Stimulated activated naive B cell treated with anti-CD40 and anti-IgM and Interleukin-4, amounts not matched to agents 10 μg/mL and 1 μg/mL and 100 μg/mL, for 72 hours (primary cell): Measurements from ENCODE around the gene HEATR5B.
A peak's percentile ranks its signal among the peaks of the same experiment; 100 is the strongest.
"Not testable (repeated sequence)": the region's sequence is repeated elsewhere in the genome, so short reads cannot be mapped to it uniquely, and the experiment has no call there.

Experiments used
- ATAC-seq, 2 donors: fragments of 150-1000 bp; cut with Tn5 transposase; replicated peaks; 2 replicates each; pipeline ENCODE4 v1.10.0; 2021; ENCODE audit warnings: moderate library complexity in 1 of 2
- DNase-seq: peaks from one replicate; pipeline ENCODE4 v3.0.0; 2021
- H3K27ac Mint-ChIP-seq: one replicate; pipeline ENCODE4 v1.8.0; 2022; ENCODE audit warnings: mild to moderate bottlenecking, mixed read lengths
- H3K27me3 Mint-ChIP-seq, 2 donors: one replicate each; pipeline ENCODE4 v1.8.0; 2022; ENCODE audit warnings: mixed read lengths in 2 of 2
- H3K36me3 Mint-ChIP-seq, 2 donors: one replicate each; pipeline ENCODE4 v1.8.0; 2022; ENCODE audit warnings: mixed read lengths in 2 of 2, mild to moderate bottlenecking in 1 of 2
- H3K4me1 Mint-ChIP-seq, 2 donors: one replicate each; pipeline ENCODE4 v1.8.0; 2022; ENCODE audit warnings: mixed read lengths in 2 of 2, mild to moderate bottlenecking in 1 of 2
- H3K4me3 Mint-ChIP-seq, 2 donors: one replicate each; pipeline ENCODE4 v1.8.0; 2022; ENCODE audit warnings: mild to moderate bottlenecking in 2 of 2, mixed read lengths in 2 of 2, moderate library complexity in 1 of 2
- H3K9me3 Mint-ChIP-seq, 2 donors: one replicate each; pipeline ENCODE4 v1.8.0; 2022; ENCODE audit warnings: mixed read lengths in 2 of 2, mild to moderate bottlenecking in 1 of 2

The HEATR5B gene

DNA sequence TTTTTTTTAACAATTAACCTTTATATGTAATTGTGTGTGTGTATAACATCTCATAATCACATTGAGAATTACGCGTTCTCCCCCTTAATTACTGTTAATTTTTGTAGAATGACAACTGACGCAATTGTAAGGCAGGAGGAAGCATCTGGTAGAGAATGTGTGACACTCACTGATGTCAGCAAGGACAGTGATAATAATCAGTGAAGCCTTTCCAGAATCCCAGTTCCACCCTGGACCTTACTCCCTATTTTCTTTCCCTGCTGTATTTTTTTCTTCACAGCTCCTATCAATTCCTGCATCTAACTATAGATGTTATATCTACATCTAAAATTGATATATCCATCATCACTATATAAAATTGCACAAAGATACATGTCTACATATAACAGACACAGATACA is 101.7 kb downstream of the HEATR5B start:
- Mint-ChIP-seq H3K4me3 (no peak overlapping the region), H3K9me3 (no peaks in the 10 kb centered on the region), H3K27ac (no peak overlapping the region), H3K27me3 (no peaks in the 10 kb centered on the region), H3K36me3 (peaks cover 21 to 35% of the 10 kb centered on the region in 2 donors), H3K4me1 (no peaks in the 10 kb centered on the region)
- no peak for DNase-seq
- no peak for ATAC-seq

DNA sequence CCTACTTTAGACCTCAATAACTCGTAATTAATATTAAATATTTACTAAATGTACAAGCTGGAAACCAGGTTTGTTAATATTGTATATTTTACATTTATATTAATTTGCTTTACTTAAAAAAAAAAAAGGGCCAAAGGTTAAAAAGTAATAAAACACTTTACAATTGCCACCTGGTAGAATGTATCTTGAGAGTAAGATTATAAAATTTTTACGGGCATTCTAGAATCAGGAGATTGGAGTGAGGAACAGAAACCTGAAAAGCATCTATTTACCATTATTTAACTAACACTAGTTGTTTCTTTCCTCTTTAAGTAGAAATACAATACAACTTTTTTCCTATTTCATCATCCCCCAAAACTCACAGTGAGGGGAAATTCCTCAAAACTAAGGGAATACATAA is 102.3 kb downstream of the HEATR5B start:
- DNase-seq = no peak
- Mint-ChIP-seq H3K4me3 (no peak overlapping the region), H3K27ac (no peak overlapping the region), H3K9me3 (no peaks in the 10 kb centered on the region), H3K4me1 (no peaks in the 10 kb centered on the region), H3K27me3 (no peaks in the 10 kb centered on the region), H3K36me3 (peaks cover 21 to 35% of the 10 kb centered on the region in 2 donors)
- no peak for ATAC-seq

DNA sequence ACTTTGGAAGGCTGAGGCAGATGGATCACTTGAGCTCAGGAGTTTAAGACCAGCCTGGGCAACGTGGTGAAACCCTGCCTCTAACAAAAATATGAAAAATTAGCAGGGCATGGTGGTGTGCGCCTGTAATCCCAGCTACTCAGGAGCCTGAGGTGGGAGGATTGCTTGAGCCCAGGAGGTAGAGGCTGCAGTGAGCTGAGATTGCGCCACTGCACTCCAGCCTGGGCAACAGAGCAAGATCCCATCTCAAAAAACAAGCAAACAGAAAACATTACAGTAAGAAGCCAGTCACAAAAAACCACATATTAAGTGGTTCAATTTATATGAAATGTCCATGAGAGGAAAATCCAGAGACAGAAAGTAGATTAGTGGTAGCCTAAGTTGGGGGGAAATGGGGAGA is 105.2 kb downstream of the HEATR5B start:
- H3K4me3 Mint-ChIP-seq, H3K27me3 Mint-ChIP-seq, ATAC-seq, H3K4me1 Mint-ChIP-seq, DNase-seq, H3K9me3 Mint-ChIP-seq: not testable (repeated sequence)
- Mint-ChIP-seq H3K27ac (peak overlapping the region; percentile 84), H3K36me3 (peaks cover 19 to 31% of the 10 kb centered on the region in 2 donors)

DNA sequence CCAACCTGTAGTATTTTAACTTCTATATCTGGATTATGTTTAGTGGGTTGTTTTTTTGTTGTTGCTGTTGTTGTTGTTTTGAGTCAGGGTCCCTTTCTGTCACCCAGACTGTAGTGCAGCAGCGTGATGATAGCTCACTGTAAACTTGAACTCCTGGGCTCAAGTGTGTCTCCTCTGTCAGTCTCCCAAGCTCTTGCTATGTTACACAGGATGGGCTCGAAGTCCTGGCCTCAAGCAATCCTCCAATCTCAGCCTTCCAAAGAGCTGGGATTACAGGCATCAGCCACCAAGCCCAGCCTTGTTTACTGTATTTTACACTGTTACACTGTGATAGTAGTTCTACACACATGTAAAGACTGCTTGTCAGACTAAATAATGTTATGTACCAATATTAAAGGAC is 108.1 kb downstream of the HEATR5B start:
- ATAC-seq (no peak), DNase-seq (no peak)
- Mint-ChIP-seq H3K9me3 (no peaks in the 10 kb centered on the region), H3K36me3 (peaks cover 19 to 30% of the 10 kb centered on the region in 2 donors), H3K4me1 (no peaks in the 10 kb centered on the region), H3K27me3 (no peaks in the 10 kb centered on the region), H3K27ac (no peak overlapping the region), H3K4me3 (no peak overlapping the region)

DNA sequence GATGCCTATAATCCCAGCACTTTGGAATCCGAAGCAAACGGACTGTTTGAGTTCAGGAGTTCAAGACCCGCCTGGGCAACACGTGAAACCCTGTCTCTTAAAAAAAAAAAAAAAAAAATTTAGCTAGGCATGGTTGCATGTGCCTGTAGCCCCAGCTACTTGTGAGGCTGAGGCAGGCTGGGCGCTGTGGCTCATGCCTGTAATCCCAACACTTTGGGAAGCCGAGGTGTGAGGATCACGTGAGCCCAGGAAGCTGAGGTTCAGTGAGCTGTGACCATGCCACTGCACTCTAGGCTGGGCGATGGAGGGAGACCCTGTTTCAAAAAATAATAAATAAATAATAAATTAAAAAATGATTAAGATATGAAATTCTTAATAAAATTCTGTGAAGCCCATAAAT is 108.9 kb downstream of the HEATR5B start:
- no peak overlapping the region for H3K27ac Mint-ChIP-seq
- peaks cover 19 to 25% of the 10 kb centered on the region in 2 donors for H3K36me3 Mint-ChIP-seq
- no peaks in the 10 kb centered on the region for H3K27me3 Mint-ChIP-seq
- H3K9me3 Mint-ChIP-seq = no peaks in the 10 kb centered on the region
- DNase-seq (no peak), ATAC-seq (no peak)
- no peaks in the 10 kb centered on the region for H3K4me1 Mint-ChIP-seq
- H3K4me3 Mint-ChIP-seq = no peak overlapping the region

DNA sequence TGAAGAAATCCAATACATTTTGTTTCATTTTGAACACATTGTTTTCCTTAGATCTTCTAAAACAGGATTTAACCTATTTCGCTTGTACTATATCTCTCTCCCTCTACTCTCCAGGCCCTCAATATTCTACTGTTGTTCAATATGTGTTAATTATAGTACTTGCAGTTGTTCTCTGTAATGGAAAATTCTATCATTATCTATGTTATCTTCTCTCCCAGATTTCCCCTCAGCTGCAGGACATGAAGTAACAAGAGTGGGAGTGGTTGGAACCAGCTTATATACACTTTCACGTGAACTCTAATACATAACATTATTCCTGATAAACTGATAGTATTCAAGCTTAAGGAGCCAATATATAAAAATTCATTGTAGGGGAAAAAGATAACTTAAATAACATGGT is 110.9 kb downstream of the HEATR5B start:
- Mint-ChIP-seq H3K4me3 (no peak overlapping the region), H3K27ac (peak overlapping the region; percentile 71), H3K4me1 (no peaks in the 10 kb centered on the region), H3K36me3 (peaks cover 5 to 6% of the 10 kb centered on the region in 2 donors), H3K27me3 (no peaks in the 10 kb centered on the region), H3K9me3 (no peaks in the 10 kb centered on the region)
- ATAC-seq (no peak), DNase-seq (no peak)

DNA sequence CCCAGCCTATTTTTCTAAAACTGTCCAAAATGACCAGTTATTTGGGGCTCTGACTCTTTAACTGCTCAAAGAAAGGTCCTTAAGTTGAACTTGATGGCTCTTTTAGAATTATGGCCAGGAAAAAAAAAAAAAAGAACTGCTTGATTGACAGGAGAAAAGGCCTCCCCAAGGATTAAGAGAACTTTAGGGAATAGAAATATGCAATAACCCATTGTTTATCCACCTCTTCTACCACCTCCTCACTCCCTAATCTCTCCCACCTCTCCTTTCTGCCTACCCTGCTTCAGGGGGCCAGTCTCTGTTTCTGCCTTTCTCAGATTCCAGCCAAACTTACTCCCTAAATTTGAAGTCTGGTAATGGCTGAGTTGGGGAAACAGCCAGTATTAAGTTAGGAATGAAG is 112.2 kb downstream of the HEATR5B start:
- Mint-ChIP-seq H3K4me3 (no peak overlapping the region), H3K27ac (no peak overlapping the region), H3K9me3 (no peaks in the 10 kb centered on the region), H3K27me3 (no peaks in the 10 kb centered on the region), H3K36me3 (peaks cover under 1 to 1% of the 10 kb centered on the region in 2 donors), H3K4me1 (peaks cover 3 to 8% of the 10 kb centered on the region in 2 donors)
- ATAC-seq (no peak), DNase-seq (no peak)

DNA sequence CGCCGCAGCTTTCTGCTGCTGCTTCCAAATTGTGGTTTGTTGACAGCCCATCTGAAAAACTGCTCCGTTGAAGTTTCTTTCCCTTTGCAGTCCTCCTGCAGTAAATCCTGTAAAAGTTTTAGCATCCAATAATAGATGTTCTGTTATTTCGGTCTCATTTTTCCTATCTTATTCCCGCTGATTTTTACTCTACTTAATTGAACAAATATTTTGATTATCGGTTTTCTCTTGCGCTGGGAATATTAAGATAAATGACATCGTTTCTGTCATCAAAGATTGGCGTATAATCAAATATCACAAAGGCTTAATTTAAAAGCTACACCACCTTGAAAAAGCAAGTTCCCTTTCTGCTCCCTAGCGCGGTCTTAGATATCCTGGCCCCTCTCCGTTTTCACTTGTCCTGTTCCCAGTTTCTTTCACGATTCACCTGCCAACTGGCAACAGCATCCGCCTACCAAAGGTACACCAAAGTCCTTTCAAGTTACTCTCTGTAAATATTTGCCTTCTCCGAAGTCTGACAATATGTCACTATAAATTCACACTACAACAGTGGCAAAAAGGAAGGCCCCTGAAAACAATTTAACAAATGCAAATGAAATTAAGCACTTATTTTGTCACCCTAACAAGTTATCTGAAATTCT is 116.8 kb downstream of the HEATR5B start:
- ATAC-seq (no peak), DNase-seq (no peak)
- Mint-ChIP-seq H3K4me1 (peaks cover 15 to 39% of the 10 kb centered on the region in 2 donors), H3K27me3 (no peaks in the 10 kb centered on the region), H3K9me3 (no peaks in the 10 kb centered on the region), H3K27ac (peak overlapping the region; percentile 99), H3K4me3 (peak overlapping the region; percentile 96 to 97), H3K36me3 (peaks cover 7 to 8% of the 10 kb centered on the region in 2 donors)

DNA sequence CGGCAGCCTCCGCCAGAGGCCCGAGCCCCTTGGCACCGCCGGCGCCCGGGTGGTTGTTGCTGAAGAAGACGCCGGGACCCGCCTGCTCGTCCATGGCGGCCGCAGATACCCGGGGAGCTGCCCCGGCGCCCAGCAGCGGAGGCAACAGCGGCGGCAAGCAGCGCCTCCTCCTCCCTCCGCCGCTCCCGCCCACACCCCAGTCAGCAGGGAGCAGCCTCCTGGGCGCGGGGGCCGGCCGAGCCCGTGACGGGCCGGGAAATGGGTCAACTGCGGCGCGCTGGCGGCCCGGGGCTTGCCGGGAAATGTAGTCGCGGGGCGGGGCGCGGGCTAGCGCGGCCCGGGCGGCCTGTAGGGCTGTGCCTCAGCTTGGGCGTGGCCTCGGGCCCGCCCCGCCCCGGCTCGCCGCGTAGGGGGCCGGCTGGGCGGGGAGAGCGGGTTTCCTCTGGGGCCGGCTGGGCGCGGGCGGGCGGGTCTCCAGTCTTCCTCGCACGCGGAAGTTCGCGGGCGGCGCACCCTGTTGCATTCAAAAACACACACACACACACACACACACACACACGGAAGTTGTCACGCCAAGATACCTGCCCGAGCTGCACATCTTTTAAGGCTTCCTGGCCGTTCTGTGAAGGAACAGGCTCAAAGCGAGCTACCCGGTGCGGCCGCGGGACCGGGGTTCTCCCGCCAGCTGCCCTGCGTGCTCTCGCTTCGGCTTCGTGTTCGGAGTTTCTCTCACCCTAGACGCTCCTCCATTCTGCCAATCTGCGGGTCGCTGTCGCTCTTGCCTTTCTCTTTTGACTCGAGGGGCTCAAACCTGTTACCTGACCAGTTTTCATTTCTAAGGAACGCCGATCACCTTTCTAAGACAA is 117.6 kb downstream of the HEATR5B start, which contains the start of gene STRN:
STRN (minus strand) TSS at position 167 of the 866 bp plus-strand sequence; CDS start at position 94, 73 bp downstream.
- H3K4me1 Mint-ChIP-seq = peaks cover 18 to 46% of the 10 kb centered on the region in 2 donors
- H3K36me3 Mint-ChIP-seq = peaks cover 9 to 14% of the 10 kb centered on the region in 2 donors
- H3K9me3 Mint-ChIP-seq = no peaks in the 10 kb centered on the region
- H3K27ac Mint-ChIP-seq = peak within 1 kb of the TSS; percentile 99
- H3K4me3 Mint-ChIP-seq = peak within 1 kb of the TSS; percentile 97 to 98
- H3K27me3 Mint-ChIP-seq = no peaks in the 10 kb centered on the region
- ATAC-seq = peak; percentile 93 to 96
- DNase-seq = peak; percentile 98

DNA sequence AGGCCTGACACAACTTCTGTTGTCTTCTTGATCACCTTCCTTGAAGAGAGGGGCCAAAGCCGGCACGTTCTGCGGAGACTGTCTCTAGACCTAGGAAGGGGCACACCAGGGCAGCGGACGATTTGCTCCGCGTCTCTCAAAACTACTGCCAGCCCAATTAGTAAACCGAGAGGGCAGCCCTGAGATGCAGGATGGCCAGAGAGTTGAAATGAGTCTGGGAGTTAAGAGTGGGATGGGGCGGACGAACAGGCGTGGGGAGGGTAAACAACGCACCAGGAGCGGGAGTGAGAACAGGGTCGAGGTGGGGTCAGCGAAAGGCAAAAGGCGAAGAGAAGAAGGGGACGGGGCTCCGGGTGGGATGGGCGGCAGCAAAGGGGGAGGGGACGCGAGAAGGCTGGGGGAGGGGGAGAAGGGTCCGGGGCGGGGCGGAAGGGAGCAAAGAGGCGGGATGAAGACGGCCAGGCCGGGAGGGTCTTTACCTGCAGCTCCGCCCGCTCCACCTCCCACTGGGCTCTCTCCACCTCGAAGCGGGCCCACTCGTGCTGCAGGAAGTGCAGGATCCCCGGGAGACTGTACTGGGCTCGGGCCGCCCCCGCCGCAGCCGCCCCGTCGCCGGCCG is 118.3 kb downstream of the HEATR5B start:
- no peaks in the 10 kb centered on the region for H3K9me3 Mint-ChIP-seq
- peaks cover 20 to 51% of the 10 kb centered on the region in 2 donors for H3K4me1 Mint-ChIP-seq
- ATAC-seq = peak; percentile 22 to 26
- peak overlapping the region; percentile 94 for H3K27ac Mint-ChIP-seq
- no peaks in the 10 kb centered on the region for H3K27me3 Mint-ChIP-seq
- H3K4me3 Mint-ChIP-seq = peak overlapping the region; percentile 97 to 98
- DNase-seq = peak; percentile 6
- H3K36me3 Mint-ChIP-seq = peaks cover 13 to 18% of the 10 kb centered on the region in 2 donors

DNA sequence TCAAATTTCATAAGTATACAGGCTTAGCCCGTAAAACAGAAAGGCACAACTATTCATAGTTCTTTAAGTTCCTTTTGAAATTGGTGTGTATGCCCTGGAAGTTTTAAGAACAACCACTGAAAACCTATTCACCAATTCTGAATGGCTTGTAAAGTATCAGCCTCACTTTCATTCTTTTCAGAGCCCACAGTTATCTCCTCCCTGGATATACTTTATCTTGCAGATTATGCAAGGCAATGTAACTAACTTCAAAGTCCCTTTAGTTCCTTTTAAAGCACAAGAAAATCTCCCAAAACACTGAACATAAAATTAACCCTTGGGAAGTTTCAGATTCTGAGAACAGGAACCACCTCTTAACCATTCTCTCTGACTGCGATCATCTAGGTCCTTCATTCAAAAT is 119.0 kb downstream of the HEATR5B start:
- DNase-seq (no peak), ATAC-seq (no peak)
- peaks cover 13 to 18% of the 10 kb centered on the region in 2 donors for H3K36me3 Mint-ChIP-seq
- no peaks in the 10 kb centered on the region for H3K27me3 Mint-ChIP-seq
- peak overlapping the region; percentile 97 to 98 for H3K4me3 Mint-ChIP-seq
- H3K4me1 Mint-ChIP-seq = peaks cover 20 to 56% of the 10 kb centered on the region in 2 donors
- H3K27ac Mint-ChIP-seq = peak overlapping the region; percentile 94
- no peaks in the 10 kb centered on the region for H3K9me3 Mint-ChIP-seq

DNA sequence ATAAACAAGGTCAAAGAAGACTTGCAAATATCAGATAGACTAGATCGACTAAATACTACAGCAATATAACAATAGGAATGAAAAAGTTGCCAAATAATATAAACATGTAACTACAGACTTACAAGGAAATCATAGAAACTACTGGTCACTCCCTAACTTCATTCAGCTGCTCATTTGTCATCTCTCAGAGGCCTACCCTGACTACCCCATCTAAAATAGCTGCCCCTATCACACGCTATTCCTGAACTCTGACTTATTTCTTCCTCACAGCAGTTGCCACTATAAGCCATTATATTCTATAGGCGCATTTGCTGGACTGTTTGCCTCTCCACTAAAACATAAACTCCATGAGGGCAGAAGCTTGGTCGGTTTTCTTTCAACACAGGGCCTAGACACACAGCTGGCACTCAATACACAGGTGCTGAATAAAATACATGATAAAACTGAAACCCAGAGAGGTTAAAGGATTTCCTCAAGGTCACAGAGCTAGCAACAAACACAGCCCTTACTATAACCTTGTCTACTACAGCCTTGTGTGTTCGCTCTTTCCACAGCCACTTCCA is 119.6 kb downstream of the HEATR5B start:
- Mint-ChIP-seq H3K9me3 (no peaks in the 10 kb centered on the region), H3K36me3 (peaks cover 13 to 18% of the 10 kb centered on the region in 2 donors), H3K27me3 (no peaks in the 10 kb centered on the region), H3K27ac (no peak overlapping the region), H3K4me3 (peak overlapping the region; percentile 97 to 98), H3K4me1 (peaks cover 20 to 56% of the 10 kb centered on the region in 2 donors)
- no peak for ATAC-seq
- no peak for DNase-seq

DNA sequence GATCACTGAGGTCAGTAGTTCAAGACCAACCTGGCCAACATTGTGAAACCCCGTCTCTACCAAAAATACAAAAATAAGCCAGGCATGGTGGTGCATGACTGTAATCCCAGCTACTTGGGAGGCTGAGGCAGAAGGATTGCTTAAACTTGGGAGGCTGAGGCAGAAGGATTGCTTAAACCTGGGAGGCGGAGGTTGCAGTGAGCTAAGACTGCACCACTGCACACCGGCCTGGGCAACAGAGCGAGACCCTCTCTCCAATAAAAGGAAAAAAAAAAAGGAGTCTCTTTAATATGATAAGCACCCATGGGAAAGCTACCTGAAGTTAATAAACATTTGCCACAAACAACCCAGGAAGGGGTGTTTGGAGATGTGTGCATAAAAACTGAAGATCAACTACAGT is 120.4 kb downstream of the HEATR5B start:
- no peak overlapping the region for H3K4me3 Mint-ChIP-seq
- peaks cover 13 to 18% of the 10 kb centered on the region in 2 donors for H3K36me3 Mint-ChIP-seq
- H3K27ac Mint-ChIP-seq = no peak overlapping the region
- ATAC-seq = no peak
- DNase-seq = no peak
- peaks cover 20 to 63% of the 10 kb centered on the region in 2 donors for H3K4me1 Mint-ChIP-seq
- H3K27me3 Mint-ChIP-seq = no peaks in the 10 kb centered on the region
- no peaks in the 10 kb centered on the region for H3K9me3 Mint-ChIP-seq

DNA sequence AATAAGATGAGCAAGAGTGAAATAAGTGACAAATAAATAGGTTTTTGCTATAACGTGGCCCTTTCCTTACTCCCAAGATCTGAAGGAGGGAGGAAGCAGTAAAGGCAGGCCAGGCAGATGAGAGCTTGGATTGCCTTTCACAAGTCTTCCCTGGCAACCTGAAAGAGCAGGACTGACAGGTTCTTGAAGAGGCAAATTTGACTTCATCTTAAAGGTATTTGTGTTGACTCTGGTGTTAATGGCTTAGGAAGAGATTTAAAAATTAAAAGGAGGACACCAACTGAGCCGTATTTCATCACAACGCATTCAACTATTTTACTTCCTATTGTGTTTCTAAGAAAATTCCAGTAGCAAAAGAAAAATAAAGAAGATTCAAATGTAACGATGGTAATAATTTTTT is 121.1 kb downstream of the HEATR5B start:
- no peak for DNase-seq
- no peak overlapping the region for H3K4me3 Mint-ChIP-seq
- ATAC-seq = no peak
- H3K27ac Mint-ChIP-seq = no peak overlapping the region
- H3K27me3 Mint-ChIP-seq = no peaks in the 10 kb centered on the region
- peaks cover 24 to 70% of the 10 kb centered on the region in 2 donors for H3K4me1 Mint-ChIP-seq
- peaks cover 19 to 24% of the 10 kb centered on the region in 2 donors for H3K36me3 Mint-ChIP-seq
- no peaks in the 10 kb centered on the region for H3K9me3 Mint-ChIP-seq
